ENCODE data around the gene ANKK1. TPM values are rescaled to one million over a fixed set of nuclear protein-coding genes. Genes with fewer than 3 reads are reported as not detected.

Gene ANKK1
- total RNA-seq, 3 donors from 2014 or later (not counting 1 experiment from before 2014, with no cell fraction given): 0.40 to 0.93 (median 0.73) TPM

DNA sequence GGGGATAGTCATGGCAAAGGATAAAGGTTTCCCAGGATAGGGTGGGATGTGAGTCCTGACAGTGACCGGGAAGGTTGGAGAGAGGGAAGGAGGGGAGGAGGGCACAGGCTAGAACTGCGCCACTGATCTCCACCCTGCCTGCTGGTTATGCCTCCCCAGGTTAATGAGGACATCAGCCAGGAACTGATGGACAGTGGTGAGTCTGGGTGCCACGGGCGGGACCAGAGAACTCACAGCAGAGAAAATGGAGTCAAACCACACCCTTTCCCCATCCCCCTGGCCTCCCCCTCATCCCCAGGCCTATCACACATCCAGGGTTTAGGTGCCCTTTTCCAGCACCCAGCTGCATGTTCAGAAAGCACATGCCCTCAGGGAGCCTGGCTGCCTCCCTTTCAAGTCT lies 10.2 kb downstream of the ANKK1 start:
- Histone ChIP-seq H3K27me3 (ENCODE audit: control insufficient read depth, insufficient read depth, low read length) (no peaks in the 10 kb centered on the region), H3K36me3 (ENCODE audit: control insufficient read depth, insufficient read depth, low read length) (no peaks in the 10 kb centered on the region), H3K27ac (ENCODE audit: low read length) (no peak overlapping the region), H3K4me3 (ENCODE audit: low read length) (no peak overlapping the region), H3K9me3 (ENCODE audit: control insufficient read depth, insufficient read depth, low read length) (no peaks in the 10 kb centered on the region), H3K4me1 (ENCODE audit: control insufficient read depth, insufficient read depth, low read length) (no peaks in the 10 kb centered on the region)
- Mint-ChIP-seq H3K9me3 (no peaks in the 10 kb centered on the region), H3K27ac (no peak overlapping the region), H3K4me3 (no peak overlapping the region), H3K36me3 (no peaks in the 10 kb centered on the region), H3K4me1 (no peaks in the 10 kb centered on the region), H3K27me3 (ENCODE audit: low read depth in 2 of 2) (no peaks in the 10 kb centered on the region)
- TF ChIP-seq, protein P1, sequence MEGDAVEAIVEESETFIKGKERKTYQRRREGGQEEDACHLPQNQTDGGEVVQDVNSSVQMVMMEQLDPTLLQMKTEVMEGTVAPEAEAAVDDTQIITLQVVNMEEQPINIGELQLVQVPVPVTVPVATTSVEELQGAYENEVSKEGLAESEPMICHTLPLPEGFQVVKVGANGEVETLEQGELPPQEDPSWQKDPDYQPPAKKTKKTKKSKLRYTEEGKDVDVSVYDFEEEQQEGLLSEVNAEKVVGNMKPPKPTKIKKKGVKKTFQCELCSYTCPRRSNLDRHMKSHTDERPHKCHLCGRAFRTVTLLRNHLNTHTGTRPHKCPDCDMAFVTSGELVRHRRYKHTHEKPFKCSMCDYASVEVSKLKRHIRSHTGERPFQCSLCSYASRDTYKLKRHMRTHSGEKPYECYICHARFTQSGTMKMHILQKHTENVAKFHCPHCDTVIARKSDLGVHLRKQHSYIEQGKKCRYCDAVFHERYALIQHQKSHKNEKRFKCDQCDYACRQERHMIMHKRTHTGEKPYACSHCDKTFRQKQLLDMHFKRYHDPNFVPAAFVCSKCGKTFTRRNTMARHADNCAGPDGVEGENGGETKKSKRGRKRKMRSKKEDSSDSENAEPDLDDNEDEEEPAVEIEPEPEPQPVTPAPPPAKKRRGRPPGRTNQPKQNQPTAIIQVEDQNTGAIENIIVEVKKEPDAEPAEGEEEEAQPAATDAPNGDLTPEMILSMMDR (IDR thresholded peaks at IDR 0.05): no peak
- WGBS (ENCODE audit: insufficient coverage): 96% methylated on average over 4 of the region's 4 CpGs
- intact Hi-C loops (cut with micrococcal nuclease): no loop called here
- DNase-seq (no peak), ATAC-seq (no peak)

DNA sequence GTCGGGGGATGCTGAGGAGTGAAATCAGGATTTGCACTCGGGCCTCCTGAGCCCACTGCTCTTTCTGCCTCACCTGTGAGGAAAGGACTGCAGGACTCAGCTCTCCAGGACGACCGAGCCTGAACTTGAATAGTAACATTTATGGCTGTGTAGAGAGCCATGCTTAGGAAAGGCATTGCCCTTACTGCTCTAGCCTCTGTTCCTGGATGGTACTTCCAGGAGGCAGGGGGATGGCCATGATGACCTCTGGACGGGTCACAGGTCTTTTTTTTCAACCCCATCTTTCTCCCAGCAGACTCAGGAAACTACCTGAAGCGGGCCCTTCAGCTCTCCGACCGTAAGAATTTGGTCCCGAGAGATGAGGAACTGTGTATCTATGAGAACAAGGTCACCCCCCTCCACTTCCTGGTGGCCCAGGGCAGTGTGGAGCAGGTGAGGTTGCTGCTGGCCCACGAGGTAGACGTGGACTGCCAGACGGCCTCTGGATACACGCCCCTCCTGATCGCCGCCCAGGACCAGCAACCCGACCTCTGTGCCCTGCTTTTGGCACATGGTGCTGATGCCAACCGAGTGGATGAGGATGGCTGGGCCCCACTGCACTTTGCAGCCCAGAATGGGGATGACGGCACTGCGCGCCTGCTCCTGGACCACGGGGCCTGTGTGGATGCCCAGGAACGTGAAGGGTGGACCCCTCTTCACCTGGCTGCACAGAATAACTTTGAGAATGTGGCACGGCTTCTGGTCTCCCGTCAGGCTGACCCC lies 11.3 kb downstream of the ANKK1 start:
- H3K4me1 ChIP-seq (ENCODE audit: control insufficient read depth, insufficient read depth, low read length): no peaks in the 10 kb centered on the region
- no peak overlapping the region for H3K27ac ChIP-seq (ENCODE audit: low read length)
- Mint-ChIP-seq H3K27ac (no peak overlapping the region), H3K4me1 (no peaks in the 10 kb centered on the region), H3K36me3 (no peaks in the 10 kb centered on the region), H3K4me3 (no peak overlapping the region), H3K27me3 (ENCODE audit: low read depth in 2 of 2) (peaks cover 0 to 3% of the 10 kb centered on the region in 2 donors), H3K9me3 (no peaks in the 10 kb centered on the region)
- H3K36me3 ChIP-seq (ENCODE audit: control insufficient read depth, insufficient read depth, low read length): no peaks in the 10 kb centered on the region
- intact Hi-C loops (cut with micrococcal nuclease): no loop called here
- WGBS (ENCODE audit: insufficient coverage): 83% methylated on average over 24 of the region's 24 CpGs
- no peak for DNase-seq
- H3K4me3 ChIP-seq (ENCODE audit: low read length): no peak overlapping the region
- TF ChIP-seq, protein P1 (IDR thresholded peaks at IDR 0.05): no peak
- no peaks in the 10 kb centered on the region for H3K9me3 ChIP-seq (ENCODE audit: control insufficient read depth, insufficient read depth, low read length)
- ATAC-seq: no peak
- no peaks in the 10 kb centered on the region for H3K27me3 ChIP-seq (ENCODE audit: control insufficient read depth, insufficient read depth, low read length)

DNA sequence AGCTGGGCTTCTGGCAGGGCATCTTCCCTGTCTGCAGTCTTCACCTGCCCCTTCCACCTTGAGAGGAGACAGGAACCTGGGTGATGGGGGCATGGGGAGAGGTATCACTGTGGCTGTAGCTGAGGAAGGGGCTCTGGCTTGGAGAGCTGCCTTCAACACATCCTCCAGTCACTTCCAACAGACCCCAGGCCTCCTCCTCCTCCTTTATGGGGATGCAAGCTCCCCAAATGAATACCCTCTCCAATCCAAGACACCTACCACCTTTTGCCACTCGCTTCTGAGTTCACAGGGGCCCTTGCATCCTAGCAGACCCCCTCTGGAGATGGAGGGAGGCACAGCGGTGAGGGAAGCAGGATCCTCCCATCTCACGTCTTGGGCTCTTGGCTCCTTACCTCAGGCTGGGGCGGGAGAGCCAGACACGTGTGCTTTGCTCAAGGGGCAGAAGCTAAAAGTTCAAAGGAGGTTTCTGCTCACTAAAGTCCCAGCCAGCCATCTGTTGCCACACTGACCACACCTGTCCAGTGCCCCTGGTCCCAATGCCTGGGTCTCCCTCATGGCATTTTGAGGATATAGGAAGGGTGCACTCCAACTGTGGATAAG lies 13.2 kb downstream of the ANKK1 start:
- H3K4me3 Mint-ChIP-seq: no peak overlapping the region
- H3K27me3 Mint-ChIP-seq (ENCODE audit: low read depth in 2 of 2): peaks cover 0 to 6% of the 10 kb centered on the region in 2 donors

More for the DNA sequence above, 13.2 kb downstream of the ANKK1 start:
- Histone ChIP-seq H3K27ac (ENCODE audit: low read length) (no peak overlapping the region), H3K27me3 (ENCODE audit: control insufficient read depth, insufficient read depth, low read length) (no peaks in the 10 kb centered on the region), H3K4me1 (ENCODE audit: control insufficient read depth, insufficient read depth, low read length) (no peaks in the 10 kb centered on the region), H3K9me3 (ENCODE audit: control insufficient read depth, insufficient read depth, low read length) (no peaks in the 10 kb centered on the region), H3K4me3 (ENCODE audit: low read length) (no peak overlapping the region), H3K36me3 (ENCODE audit: control insufficient read depth, insufficient read depth, low read length) (no peaks in the 10 kb centered on the region)
- intact Hi-C loops (cut with micrococcal nuclease): no loop called here
- no peaks in the 10 kb centered on the region for H3K9me3 Mint-ChIP-seq
- H3K36me3 Mint-ChIP-seq: no peaks in the 10 kb centered on the region
- TF ChIP-seq, protein P1 (IDR thresholded peaks at IDR 0.05): no peak
- H3K4me1 Mint-ChIP-seq: no peaks in the 10 kb centered on the region
- ATAC-seq (no peak), DNase-seq (no peak)
- no peak overlapping the region for H3K27ac Mint-ChIP-seq
- 74% methylated on average over 5 of the region's 5 CpGs for WGBS (ENCODE audit: insufficient coverage)
